ENCODE results near the gene CES5A.
"Not testable (repeated sequence)": the region's sequence is repeated elsewhere in the genome, so short reads cannot be mapped to it uniquely, and the experiment has no call there.

CES5A gene

DNA sequence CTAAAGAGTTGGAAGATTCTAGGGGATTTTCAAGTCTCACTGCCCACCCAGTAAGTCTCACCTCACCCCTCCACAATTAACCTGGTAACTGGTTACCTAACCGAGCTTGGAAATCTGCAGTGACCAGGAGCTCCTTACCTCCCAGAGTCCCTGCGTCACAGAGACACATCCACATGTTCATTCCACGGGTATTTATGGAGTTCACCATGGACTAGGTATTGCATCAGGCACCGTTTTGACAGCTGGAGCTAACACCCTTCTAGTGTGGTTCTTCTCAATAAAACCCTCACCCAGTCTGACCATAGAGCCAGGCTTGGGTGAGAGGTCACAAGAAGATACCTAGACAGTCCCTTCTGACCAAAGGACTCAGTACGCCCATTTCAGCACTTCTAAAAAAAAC is 2.1 kb downstream of the CES5A start:
- no peak for DNase-seq

DNA sequence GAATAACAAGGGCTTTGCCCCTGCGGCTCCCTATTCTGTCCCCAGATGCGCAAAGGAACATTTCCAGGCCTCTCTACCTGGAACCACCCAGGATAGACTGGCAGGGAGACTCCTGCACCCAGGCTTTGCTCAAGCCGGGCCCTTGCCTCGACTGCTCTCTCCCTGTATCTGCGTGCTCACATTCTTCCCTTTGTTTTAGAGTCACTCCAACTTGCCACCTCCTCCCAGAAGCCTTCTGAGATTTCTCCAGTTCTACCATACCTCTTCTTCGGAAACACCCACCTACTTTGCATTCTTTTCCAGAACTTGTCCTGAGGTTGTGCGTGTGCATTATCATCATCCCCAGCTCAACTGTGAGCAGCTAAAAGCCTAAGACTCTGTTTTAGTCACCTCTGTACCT is 3.0 kb downstream of the CES5A start:
- no peak for DNase-seq

GRCh38 chr16:55871411-55872038 is 3.6 kb downstream of the CES5A start:
- DNase-seq = no peak

DNA sequence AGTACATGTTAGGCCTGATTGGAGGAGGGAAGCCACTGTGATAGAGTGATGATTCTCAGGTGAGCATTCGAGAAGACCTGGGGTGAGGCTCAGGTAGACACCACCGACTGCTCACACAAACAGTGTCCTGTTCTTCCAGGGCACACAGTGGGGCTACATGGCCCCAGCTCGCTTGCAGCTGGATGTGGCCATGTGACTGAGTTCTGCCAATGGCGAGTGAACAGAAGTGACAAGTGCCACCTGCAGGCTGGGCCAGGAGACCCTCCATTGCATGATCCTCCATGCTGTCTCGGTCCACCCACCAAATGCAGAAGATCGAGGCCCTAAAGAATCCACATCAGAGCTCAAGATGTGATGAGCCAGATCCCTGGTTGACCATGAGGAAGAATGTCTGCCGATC is 6.2 kb downstream of the CES5A start:
- no peak for DNase-seq

- DNase-seq = no peak
Measured at GRCh38 chr16:55868137-55868536, 7.0 kb downstream of the CES5A start.

GRCh38 chr16:55861288-55861687 is 13.9 kb downstream of the CES5A start:
- no peak for DNase-seq

- DNase-seq = not testable (repeated sequence)
Measured at GRCh38 chr16:55857650-55858049, 17.5 kb downstream of the CES5A start.

DNA sequence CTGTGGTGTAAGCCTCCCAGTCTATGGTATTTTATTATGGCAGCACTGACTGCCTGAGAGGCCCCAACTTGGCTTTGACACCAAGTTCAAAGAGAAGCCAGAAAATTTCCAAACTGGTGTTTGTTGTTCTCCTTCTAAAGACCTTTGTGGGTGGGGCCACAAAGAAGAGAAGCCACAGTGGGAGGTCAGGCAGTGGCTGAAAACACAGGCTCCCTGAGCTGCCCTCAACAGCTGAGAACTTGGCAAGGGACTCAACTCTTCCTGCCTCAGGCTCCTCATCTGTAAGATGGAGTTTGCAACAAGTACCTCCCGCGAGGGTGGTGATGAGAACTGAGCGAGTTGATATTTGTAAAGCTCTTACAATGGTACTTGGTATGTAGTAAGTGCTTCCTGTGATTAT is 18.2 kb downstream of the CES5A start:
- no peak for DNase-seq

- DNase-seq = no peak
Measured at GRCh38 chr16:55853114-55853513, 22.1 kb downstream of the CES5A start.

- no peak for DNase-seq
Measured at GRCh38 chr16:55849536-55849935, 25.6 kb downstream of the CES5A start.

- no peak for DNase-seq
Measured at GRCh38 chr16:55846598-55847346, 28.4 kb downstream of the CES5A start.

- DNase-seq = no peak
Measured at GRCh38 chr16:55843105-55843395, 32.1 kb downstream of the CES5A start.

- DNase-seq = peak; percentile 22
Measured at GRCh38 chr16:55842369-55843104, 32.6 kb downstream of the CES5A start.

- no peak for DNase-seq
Measured at GRCh38 chr16:55839115-55839514, 36.1 kb downstream of the CES5A start.

GRCh38 chr16:55836158-55836611 is 39.0 kb downstream of the CES5A start:
- no peak for DNase-seq

DNA sequence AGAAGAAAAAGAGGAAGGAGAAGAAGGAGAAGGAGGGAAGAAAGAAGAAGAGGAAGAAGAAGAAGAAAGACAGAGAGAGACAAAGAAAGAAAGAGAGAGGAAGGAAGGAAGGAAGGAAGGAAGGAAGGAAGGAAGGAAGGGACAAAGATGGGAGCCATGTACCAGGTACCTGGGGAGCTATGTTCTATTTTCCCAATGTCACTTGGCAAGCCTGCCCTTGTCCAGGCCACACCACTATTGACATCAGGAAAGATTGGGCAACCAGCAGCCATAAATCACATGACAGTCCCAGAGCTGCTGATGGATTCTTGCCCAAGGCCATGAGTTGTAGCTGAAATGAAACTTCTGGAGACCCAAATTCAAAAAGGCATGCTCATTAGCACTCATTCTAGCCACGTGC is 39.6 kb downstream of the CES5A start:
- no peak for DNase-seq

DNA sequence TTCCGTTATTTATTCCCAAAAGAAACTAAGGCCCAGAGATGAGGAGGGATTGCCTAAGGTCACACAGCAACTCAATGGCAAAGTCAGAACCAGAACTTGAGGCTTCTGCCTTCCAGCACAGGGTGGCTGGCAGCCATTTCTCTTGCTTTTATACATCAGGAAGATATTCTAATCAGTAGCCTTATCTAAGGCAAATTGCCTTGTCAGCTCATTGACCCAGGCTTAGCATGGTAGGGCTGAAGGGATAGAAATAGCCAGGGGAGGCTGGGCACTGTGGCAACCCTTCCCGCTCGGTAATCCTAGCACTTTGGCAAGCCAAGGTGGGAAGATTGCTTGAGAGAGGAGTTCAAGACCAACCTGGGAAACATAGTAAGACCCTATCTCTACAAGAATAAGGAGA is 40.0 kb downstream of the CES5A start:
- not testable (repeated sequence) for DNase-seq

DNA sequence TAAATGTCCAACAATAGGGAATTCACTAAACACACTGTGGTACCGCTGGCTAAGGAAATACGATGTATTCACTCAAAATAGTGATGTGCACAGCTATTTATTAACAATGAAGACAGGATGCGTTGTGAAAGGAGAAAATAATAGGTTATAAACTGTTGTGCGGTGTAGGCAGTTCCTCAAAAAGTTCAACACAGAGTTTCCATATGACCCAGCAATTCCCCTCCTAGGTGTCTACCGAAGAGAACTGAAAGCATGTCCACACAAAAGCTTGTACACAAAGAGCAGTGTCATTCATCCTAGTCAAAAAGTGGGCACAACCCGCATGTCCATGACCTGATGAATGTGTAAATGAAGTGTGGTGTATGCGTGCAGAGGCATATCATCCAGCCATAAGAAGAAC is 41.1 kb downstream of the CES5A start:
- DNase-seq = no peak

DNA sequence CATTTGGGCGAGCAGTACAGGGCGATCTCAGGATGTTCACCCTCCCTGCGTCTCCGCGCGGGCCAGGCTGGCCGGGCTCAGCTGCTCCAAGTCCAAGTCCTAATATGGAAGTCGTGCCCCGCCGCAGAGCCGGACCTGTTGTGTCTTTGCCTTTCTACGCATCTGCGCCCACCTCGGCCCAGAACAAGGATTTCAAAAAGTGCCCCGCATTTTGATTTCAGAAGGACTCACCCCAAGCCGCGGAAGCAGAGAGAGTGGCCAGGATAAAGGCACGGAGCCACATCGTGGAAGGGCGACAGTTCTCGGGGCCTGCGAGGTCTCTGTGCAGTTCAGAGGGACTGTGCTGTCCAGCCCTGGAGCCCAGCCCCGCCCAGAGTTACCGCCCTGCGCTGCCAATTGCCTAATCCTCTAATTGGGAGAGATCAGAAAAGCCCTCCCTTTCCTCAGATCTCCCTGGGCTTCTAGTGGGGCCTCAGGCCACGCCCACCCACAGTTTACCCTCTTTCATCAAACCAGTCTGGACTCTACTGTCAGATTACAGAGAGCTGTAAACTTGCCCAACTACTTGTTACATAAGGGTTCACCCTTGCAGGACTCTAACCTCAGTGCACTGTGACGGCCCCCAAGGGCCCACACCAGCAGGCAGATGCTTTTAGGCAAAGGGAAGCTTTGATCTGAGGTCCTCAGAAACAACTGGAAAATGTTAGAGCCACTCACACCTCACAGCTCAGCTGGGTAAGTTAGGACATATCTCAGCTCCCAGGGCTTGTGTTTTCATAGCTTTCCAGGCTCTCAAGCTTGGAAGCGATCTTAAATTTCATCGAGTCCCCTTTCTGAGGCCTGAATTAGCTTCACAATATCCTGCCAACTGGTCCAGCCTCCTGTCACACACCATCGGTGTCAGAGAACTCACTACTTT is 42.1 kb downstream of the CES5A start, which contains the start of gene CES1:
TSS of gene CES1 (minus strand) at position 324 of the 919 bp plus-strand sequence. CDS start at position 283, 41 bp downstream.
- no peak for DNase-seq

DNA sequence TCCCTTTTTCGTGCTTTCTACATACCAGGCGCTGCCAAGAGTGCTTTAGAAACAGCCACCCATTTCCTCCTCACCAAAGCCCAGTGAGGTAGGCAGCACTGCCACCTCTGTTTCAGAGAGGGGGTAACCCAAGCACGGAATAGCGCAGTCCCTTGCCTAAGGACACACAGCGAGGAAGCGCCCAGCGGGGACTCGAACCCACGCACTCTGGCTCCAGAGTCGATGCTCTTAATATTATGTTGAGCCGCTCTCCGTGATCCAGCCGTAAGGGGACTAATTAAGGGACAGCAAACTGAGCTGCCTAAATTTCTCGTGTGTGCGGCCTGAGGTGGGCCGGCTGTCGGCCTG is 42.8 kb downstream of the CES5A start:
- DNase-seq = no peak

- DNase-seq = no peak
Measured at GRCh38 chr16:55830658-55831294, 44.4 kb downstream of the CES5A start.

DNA sequence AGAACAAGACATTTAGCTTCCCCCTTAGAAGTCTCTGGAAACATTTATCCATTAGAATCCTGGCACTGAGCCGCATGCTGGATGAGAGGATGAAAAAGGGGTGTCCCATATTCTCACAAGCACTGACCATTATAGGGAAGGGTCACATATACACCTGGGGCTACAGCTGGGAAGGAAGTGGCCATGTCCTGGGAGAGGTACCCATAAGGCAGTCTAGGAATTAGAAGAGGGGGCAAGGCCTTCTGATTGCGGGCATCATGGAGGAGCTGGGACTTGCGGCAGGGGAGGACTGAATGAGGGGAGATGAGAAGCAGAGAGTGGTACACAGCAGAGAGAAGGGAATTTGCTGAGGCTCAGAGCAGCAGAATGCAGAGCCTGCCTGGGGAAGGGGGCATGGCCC is 45.9 kb downstream of the CES5A start:
- DNase-seq = not testable (repeated sequence)

GRCh38 chr16:55828680-55829079 is 46.5 kb downstream of the CES5A start:
- no peak for DNase-seq

All from COR-L47 (cell line).